DOHH2 (cell line): ENCODE data around the gene KIRREL3.

ENCODE experiments used
- EZH2phosphoT487 ChIP-seq: fragments of 200-600 bp; sonication (generic); IDR thresholded peaks from 2 replicates; pipeline ENCODE4 v1.6.1; 2017; ENCODE audit warnings: borderline replicate concordance, mild to moderate bottlenecking, antibody characterized with exemption, low read length, moderate library complexity, mixed read lengths
- TF ChIP-seq, protein P1 (sequence below): fragments of 200-600 bp; sonication (generic); IDR thresholded peaks from one replicate; pipeline ENCODE4 v1.5.1; 2014; ENCODE audit warnings: antibody characterized with exemption, mild to moderate bottlenecking, low read depth, low read length; ENCODE audit not compliant: poor library complexity, severe bottlenecking

DNA sequence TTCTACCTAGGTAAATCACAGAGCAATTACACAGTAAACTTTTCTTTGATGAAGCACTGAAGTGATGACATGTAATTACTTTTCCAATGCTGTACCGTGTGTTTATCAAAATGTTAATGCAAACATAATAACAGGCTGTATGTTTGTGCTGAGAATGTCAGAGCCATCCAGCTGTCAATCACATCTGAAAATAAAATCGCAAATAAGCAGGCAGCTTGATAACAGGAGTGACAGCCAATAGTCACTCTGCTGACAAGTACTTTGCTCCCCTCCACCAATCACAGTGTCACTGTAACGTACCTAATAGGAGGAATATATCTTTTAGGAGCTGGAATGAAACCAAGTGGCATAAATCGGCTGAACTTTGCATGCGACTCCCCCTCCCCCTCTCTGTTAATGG is 119.7 kb downstream of the KIRREL3 start:
- TF ChIP-seq EZH2phosphoT487, result no peak
- TF ChIP-seq, protein P1, sequence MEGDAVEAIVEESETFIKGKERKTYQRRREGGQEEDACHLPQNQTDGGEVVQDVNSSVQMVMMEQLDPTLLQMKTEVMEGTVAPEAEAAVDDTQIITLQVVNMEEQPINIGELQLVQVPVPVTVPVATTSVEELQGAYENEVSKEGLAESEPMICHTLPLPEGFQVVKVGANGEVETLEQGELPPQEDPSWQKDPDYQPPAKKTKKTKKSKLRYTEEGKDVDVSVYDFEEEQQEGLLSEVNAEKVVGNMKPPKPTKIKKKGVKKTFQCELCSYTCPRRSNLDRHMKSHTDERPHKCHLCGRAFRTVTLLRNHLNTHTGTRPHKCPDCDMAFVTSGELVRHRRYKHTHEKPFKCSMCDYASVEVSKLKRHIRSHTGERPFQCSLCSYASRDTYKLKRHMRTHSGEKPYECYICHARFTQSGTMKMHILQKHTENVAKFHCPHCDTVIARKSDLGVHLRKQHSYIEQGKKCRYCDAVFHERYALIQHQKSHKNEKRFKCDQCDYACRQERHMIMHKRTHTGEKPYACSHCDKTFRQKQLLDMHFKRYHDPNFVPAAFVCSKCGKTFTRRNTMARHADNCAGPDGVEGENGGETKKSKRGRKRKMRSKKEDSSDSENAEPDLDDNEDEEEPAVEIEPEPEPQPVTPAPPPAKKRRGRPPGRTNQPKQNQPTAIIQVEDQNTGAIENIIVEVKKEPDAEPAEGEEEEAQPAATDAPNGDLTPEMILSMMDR, result no peak
